T-helper 1 cell (primary cell): ENCODE results near the gene PANX2.
"Not testable (repeated sequence)": the region's sequence is repeated elsewhere in the genome, so short reads cannot be mapped to it uniquely, and the experiment has no call there.

Source experiments
- DNase-seq, 5 donors: peaks; one replicate each; pipeline ENCODE4 v3.0.0-alpha.2; 2012 to 2020

The PANX2 gene

DNA sequence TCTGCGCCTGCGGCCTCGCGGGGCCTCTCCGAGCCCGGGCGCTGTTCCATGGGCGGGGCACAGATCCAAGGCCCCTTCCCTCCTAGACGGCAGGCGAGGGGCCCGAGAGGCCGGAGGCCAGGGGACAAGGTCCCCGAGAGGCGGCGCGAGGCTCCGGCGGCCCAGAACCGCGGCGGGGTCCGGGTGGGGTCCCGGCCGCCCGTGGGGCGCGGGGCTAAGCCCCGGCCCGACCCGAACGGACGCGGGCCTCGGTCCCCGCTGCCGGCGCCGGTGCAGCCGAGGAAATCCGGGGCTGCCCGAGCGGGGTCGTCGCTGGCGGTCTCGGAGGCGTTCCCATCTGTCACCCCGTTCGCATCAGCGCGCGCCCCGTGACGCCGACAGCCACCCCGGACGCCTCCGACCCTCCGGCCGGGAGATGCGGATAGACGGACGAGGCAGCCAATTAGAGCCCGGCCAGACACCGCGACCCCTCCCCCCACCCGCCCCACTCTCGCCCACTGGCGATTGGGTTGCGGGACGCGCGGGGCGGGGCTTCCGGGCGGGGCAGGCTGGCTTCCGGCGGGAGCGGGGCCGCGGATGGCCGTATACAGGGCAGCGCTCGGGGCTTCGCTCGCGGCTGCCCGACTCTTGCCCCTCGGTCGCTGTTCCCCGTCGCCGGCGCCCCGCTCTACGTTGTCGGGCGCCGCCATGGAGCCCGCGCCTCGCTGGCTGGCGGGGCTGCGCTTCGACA is 30.1 kb downstream of the PANX2 start, which contains the start of gene SELENOO:
Gene SELENOO, plus strand, starts transcription at position 551 of the 730 bp plus-strand sequence. Its CDS starts 26 bp downstream, at position 577.
- DNase-seq, result peak; percentile 79 to 92 (median 85)

- DNase-seq, result no peak
Observed at GRCh38 chr22:50201191-50202129, 30.9 kb downstream of the PANX2 start.

- DNase-seq, result no peak
Observed at GRCh38 chr22:50202130-50202666, 31.7 kb downstream of the PANX2 start.

DNA sequence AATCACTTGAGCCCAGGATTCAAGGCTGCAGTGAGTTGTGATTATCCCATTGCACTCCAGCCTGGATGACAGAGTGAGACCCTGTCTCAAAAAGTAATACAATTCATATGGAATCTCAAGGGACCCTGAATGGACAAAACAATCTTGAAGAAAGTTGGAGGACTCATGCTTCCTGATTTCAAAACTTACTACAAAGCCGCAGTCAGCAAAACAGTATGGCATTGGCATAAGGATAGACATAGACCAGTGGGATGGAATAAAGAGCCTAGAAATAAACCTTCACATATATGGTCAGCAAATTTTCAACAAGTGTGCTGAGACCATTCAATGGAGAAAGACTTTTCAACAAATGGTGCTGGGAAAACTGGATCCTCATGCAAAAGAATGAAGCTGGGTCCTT is 32.8 kb downstream of the PANX2 start:
- no peak for DNase-seq

DNA sequence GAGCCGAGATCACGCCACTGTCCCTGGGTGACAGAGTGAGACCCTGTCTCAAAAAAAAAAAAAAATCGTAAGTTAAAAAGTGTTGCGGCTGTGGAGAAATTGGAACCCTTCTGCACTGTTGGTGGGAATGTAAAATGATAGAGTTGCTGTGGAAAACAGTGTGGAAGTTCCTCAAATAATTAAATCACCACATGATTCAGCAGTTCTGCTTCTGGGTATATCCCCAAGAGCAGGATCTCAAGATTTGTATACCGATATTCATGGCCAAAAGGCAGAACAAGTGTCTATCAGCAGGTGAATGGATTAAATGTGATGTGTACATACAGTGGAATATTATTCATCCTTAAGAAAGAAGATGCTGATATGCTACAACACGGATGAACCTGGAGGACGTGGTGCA is 34.0 kb downstream of the PANX2 start:
- DNase-seq, result no peak

GRCh38 chr22:50204998-50205397 is 34.5 kb downstream of the PANX2 start:
- DNase-seq, result not testable (repeated sequence)

DNA sequence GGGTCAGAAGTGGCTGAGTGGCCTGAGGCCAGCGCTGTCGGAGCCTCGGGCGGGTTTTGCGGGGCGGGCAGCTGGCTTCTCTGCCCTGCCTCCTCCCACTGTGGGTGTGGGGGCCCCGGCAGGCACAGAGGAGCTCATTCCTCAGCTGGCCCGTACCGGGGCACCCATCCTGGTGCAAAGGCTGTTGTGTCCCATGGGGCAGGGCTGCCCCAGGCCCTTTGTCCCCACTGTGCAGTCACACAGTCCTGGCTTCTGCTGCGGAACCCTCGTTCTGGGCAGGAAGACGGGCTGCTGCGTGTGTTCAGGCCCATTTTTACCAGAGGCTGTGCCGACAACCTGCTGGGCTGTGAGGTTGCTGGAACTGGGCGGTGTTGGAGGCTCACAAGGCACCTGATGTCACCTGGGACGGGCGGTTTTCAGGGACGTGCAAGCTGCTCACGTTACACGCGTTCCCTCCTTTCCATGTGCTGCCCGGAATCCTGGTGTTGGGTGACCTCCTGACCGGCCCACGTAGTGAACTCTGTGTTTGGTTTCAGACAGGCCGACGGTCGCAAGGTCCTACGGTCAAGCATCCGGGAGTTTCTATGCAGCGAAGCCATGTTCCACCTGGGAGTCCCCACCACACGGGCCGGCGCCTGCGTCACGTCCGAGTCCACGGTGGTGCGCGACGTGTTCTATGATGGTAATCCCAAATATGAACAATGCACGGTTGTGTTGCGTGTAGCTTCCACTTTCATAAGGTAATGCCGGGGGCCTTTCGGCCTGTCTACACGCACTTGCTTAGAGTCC is 35.4 kb downstream of the PANX2 start:
- DNase-seq, result no peak

DNA sequence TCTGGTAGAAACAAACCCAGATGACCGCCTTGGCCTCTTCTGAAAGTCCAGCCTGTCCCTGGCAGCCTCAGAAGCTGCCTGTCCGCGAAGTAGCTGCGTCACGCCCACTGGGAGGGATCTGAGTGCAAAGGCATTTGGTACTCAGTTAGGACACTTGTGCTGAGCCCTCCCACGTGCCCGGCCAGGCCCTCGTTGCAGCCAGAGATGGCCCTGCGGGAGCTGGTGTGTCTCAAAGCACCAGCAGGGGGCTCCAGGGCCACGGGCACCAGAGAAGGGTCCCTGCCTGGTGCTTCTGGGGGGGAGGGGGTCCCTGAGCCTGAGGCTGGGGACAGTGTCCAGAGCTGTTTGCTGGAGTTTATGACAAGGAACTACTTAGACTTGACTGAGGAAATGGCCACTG is 36.1 kb downstream of the PANX2 start:
- DNase-seq, result peak in 1 of 5 donors; percentile 1

DNA sequence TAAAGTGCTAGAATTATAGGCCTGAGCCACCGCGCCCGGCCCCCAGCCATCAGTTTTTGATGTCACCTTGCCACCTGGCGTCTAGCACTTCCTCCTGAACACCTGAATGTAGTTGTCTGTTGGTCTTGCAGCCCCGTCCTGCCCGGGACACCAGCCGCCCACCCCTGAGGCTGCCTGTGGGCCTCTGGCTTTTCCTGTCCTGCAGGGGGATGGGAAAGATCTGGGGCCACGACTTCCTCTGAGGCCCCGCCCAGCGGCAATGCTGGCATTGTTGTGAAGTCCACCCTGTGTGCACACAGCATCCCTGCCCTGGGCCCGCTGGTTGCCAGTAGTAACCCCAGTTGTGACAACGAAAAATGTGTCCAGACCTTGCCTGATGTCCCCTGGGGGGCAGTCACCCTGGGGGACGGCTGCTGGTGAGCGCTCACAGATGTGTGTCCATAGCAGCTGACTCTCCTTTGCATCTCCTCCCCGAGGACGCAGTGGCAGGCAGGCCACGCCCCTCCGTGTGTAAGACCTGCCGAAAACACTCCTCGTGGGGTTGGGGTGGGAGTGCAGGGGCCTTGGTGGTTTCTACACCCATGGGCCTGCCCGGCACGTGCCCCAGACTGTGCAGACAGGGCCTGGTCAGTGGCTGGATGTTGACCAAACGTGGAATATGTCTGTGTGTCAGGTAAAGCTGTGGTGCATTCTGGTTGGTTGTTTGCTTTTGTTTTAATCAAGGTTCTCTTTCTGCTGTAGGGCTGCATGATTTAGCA is 37.0 kb downstream of the PANX2 start:
- DNase-seq, result no peak

DNA sequence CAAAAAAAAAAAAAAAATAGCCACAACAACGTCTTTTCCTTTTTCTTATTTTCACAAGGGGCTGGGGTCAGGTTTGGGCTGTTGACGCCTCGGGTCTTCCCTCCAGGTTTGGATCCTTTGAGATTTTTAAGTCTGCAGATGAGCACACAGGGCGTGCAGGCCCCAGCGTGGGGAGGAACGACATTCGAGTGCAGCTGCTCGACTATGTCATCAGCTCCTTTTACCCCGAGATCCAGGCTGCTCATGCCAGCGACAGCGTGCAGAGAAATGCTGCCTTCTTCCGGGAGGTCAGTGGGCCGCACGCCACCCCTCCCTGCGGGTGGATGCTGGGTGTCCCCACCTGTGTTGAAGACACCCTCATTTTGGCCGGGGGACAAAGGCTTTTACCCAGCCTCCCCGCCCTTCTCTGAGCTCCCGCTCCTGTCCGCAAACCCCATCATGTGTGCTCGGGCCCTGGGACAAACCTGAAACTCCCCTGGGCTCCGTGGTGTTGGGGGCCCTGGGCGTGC is 38.0 kb downstream of the PANX2 start:
- no peak for DNase-seq

- peak in 1 of 5 donors; percentile 2 for DNase-seq
Observed at GRCh38 chr22:50208939-50209892, 38.7 kb downstream of the PANX2 start.

DNA sequence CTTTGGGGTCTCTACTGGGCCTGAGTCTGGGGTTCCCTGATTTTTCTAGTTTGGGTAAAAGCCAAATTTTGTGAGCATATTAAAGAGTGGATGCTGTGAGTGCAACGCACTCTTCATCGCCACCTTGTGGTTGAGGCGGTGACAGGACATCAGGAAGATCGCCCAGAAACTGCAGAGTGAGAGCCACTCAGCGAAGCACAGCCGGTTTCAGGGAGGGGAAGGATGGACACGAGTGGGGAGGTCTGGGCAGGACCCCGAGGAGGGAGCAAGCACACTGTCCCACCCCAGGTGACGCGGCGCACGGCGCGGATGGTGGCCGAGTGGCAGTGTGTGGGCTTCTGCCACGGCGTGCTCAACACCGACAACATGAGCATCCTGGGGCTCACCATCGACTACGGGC is 39.4 kb downstream of the PANX2 start:
- peak in 4 of 5 donors; percentile 59 to 70 (median 64) for DNase-seq

GRCh38 chr22:50210378-50211139 is 40.0 kb downstream of the PANX2 start:
- DNase-seq, result peak in 1 of 5 donors; percentile 1

DNA sequence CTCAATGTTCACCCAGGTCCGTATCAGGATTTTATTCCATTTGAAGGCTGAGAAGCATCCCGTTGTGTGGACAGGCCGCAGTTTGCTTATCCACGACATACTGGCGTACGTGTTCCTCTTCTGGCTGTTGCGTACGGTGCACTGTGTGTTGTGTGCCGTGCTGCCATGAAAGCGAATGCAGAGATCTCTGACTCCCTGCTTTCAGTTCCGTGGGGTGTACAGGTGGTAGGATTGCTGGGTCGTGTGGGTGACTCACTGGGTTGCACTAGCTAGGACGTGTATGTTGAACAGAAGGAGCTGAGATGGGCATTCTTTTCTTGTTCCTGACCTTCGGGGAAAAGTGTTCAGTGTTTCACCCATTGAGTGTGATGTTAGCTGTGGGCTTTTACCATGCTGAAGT is 40.6 kb downstream of the PANX2 start:
- no peak for DNase-seq

- no peak for DNase-seq
Observed at GRCh38 chr22:50213263-50213662, 42.7 kb downstream of the PANX2 start.

GRCh38 chr22:50215297-50216054 is 44.9 kb downstream of the PANX2 start:
- no peak for DNase-seq

- no peak for DNase-seq
Observed at GRCh38 chr22:50216055-50216683, 45.6 kb downstream of the PANX2 start.
